ENCODE results near the gene TDRD6.

DNA sequence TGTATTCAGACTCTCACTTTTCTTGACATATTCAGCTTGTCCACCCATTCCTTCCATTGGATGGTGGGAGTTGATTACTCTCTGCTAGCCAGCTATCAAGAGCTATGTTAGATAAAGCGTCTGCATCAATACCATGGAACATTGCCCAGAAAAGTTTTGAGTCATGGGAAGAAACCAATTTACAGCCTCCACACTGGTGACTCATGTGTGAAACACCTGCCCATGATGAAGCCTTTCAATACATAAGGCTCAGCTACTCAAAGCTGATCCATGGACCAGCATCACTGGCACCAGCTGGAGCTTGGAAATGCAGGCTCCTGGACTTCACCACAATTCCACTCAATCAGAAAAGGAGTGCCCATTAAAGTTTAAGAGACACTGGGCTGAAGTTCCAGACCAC, 31.4 kb downstream of the TDRD6 start:
- peak; percentile 44; the same call in 1 of the 2 replicates for TF ChIP-seq POLR2AphosphoS5 (IDR thresholded peaks at IDR 0.05; ENCODE audit: low read depth, low read length)
- no peak for TF ChIP-seq CTCF (IDR thresholded peaks at IDR 0.05 in 2 of 3, conservative IDR thresholded peaks at IDR 0.05 in 1 of 3; ENCODE audit: borderline replicate concordance in 1 of 3, insufficient read depth in 1 of 3, low read depth in 2 of 3, low read length in 2 of 3)
- no peak for TF ChIP-seq REST (IDR thresholded peaks at IDR 0.05; ENCODE audit: low read depth)
- no peak for TF ChIP-seq TCF7L2 (IDR thresholded peaks at IDR 0.05; ENCODE audit: borderline replicate concordance, extremely low read depth, insufficient read depth, insufficient read length)
- no peak for TF ChIP-seq ZNF274 (IDR thresholded peaks at IDR 0.05; ENCODE audit: low read depth, low read length)
- no peak for TF ChIP-seq POLR2A (IDR thresholded peaks at IDR 0.05; ENCODE audit: borderline replicate concordance, extremely low read depth, insufficient read depth, insufficient read length)
